GM10266 (cell line): Measurements from ENCODE around the gene SLC39A8.

Source experiments
- DNase-seq: peaks from one replicate; pipeline ENCODE4 v3.0.0; 2012; ENCODE audit errors: extremely low spot score
- TF ChIP-seq, protein P1 (sequence below): IDR thresholded peaks from 2 replicates; pipeline ENCODE4 v1.5.1; 2012; ENCODE audit warnings: mild to moderate bottlenecking, low read depth; ENCODE audit not compliant: control insufficient read depth, insufficient read depth; ENCODE audit errors: missing control alignments

SLC39A8 gene

GRCh38 chr4:102301167-102301566 lies 44.1 kb downstream of the SLC39A8 start:
- TF ChIP-seq, protein P1, sequence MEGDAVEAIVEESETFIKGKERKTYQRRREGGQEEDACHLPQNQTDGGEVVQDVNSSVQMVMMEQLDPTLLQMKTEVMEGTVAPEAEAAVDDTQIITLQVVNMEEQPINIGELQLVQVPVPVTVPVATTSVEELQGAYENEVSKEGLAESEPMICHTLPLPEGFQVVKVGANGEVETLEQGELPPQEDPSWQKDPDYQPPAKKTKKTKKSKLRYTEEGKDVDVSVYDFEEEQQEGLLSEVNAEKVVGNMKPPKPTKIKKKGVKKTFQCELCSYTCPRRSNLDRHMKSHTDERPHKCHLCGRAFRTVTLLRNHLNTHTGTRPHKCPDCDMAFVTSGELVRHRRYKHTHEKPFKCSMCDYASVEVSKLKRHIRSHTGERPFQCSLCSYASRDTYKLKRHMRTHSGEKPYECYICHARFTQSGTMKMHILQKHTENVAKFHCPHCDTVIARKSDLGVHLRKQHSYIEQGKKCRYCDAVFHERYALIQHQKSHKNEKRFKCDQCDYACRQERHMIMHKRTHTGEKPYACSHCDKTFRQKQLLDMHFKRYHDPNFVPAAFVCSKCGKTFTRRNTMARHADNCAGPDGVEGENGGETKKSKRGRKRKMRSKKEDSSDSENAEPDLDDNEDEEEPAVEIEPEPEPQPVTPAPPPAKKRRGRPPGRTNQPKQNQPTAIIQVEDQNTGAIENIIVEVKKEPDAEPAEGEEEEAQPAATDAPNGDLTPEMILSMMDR = no peak
- DNase-seq = no peak

- DNase-seq = peak; percentile 32
- TF ChIP-seq, protein P1 = peak; percentile 76
Measured at GRCh38 chr4:102299354-102300107, 45.8 kb downstream of the SLC39A8 start.

DNA sequence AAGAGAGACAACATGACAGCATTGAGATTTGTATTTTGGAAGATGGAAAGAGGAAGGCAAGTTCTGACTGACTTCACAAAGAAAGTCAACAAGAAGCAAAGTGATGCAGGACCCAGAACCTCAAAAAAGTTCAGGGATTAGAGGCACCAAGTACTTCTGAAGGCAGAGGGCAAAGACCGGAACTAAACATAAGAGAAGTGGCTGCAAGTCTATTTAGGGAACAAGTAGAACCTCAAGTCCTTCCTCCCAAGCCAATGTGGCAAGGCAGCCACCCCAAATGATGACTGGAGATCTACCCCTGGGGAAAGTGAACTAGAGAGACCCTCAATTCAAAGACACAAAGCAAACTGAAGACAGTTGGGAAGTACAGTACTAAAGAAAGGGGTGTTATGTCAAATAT lies 46.6 kb downstream of the SLC39A8 start:
- no peak for DNase-seq
- TF ChIP-seq, protein P1 = no peak

DNA sequence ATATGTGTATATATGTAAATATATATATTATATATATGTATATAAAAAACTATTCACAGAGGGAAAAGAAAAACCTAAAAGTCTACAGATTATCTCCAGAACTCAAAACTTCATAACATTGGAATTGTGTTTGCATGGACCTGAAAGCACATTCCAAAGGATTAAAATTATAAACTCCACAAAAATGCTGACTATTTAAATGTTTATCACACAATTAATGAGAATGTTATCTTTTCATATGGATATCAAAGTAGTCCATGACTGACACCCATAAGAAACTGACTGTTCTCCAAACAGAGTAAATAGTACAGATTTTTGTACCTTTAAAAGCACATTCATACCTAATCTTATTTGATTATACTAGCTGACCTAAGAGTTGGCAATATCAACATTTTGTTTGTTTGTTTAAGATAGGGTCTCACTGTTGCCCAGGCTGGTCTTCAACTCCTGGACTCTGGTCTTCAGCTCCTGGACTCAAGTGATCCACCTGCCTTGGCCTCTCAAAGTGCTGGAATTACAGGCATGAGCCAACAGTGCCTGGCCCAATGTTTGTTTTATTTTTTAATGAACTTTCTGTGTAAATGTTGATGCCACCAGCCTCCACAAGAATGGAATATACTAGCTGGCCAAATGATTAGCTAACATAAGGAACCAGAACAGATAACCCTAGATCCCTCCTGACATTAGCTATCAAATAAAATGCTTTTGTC lies 50.0 kb downstream of the SLC39A8 start:
- DNase-seq = no peak
- TF ChIP-seq, protein P1 = no peak

GRCh38 chr4:102288497-102288896 lies 56.8 kb downstream of the SLC39A8 start:
- TF ChIP-seq, protein P1 = no peak
- no peak for DNase-seq

DNA sequence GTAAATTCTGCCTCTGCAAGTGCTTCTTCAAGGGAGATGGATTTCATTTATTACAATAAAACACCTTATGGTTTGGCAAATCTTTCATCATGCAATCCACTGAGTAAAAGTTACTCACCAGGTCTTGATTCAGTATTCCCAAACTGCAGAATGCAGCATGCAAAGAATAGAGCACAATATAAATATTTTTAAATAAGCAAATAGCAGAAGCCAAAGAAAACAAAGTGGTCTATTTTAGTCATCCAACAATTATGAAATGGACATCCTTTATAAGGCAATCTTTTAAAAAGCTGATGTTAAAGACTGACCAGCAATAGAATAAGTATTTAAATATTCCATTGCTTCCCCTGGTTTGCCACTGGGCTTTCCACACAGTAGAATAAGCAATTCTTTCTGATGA lies 59.5 kb downstream of the SLC39A8 start:
- DNase-seq = no peak
- TF ChIP-seq, protein P1 = no peak
